ENCODE data around the gene MAML3.

DNA sequence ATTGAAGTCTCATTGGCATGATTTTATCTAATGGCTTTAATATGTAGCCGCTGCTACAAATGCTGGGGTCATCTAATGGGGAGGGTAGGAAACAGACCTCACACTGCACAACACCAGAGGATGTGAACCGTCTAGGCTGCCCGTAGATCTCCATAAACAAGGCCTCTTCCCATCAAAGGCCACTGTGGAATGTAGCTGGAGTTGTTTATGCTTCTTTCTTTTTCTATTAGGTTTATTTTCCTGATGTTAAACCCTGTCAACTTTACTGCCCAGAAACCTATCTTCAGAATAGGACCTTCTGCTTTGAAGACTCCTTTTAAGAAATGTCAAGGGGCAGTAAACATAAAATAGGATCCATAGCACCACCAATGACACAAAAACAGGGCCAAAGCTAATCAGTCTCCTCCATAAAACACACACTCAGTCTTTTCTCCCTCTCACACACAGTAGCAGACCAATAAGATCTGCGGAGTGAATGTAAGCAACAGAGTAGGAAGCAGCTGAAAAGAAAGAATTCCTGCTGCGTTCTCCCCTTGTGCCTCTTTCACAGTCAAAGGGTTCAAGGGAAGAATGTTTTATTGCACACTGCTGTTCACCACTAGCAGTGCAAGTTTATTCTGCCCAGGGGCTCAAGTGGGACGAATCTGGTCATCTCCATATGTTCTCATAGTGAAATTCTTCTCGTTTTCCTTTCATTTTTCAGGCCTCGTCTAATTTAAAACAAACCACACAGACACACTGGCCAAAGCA is 72.2 kb downstream of the MAML3 start:
- TF ChIP-seq POLR2A (IDR thresholded peaks at IDR 0.05) (no peak), POLR2AphosphoS5 (IDR thresholded peaks at IDR 0.05) (no peak)
- TF ChIP-seq, protein P1, sequence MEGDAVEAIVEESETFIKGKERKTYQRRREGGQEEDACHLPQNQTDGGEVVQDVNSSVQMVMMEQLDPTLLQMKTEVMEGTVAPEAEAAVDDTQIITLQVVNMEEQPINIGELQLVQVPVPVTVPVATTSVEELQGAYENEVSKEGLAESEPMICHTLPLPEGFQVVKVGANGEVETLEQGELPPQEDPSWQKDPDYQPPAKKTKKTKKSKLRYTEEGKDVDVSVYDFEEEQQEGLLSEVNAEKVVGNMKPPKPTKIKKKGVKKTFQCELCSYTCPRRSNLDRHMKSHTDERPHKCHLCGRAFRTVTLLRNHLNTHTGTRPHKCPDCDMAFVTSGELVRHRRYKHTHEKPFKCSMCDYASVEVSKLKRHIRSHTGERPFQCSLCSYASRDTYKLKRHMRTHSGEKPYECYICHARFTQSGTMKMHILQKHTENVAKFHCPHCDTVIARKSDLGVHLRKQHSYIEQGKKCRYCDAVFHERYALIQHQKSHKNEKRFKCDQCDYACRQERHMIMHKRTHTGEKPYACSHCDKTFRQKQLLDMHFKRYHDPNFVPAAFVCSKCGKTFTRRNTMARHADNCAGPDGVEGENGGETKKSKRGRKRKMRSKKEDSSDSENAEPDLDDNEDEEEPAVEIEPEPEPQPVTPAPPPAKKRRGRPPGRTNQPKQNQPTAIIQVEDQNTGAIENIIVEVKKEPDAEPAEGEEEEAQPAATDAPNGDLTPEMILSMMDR (IDR thresholded peaks at IDR 0.05 in 8 of 11, conservative IDR thresholded peaks at IDR 0.05 in 3 of 11) = no peak

Data from spleen (tissue), 7 donors.